Eye (tissue), 1 donor: ENCODE measurements around the gene TMEM231.
"Not testable (repeated sequence)": the region's sequence is repeated elsewhere in the genome, so short reads cannot be mapped to it uniquely, and the experiment has no call there.

Experiments used
- DNase-seq: peaks from one replicate; pipeline ENCODE4 v3.0.0-alpha.2; 2015

Gene TMEM231

DNA sequence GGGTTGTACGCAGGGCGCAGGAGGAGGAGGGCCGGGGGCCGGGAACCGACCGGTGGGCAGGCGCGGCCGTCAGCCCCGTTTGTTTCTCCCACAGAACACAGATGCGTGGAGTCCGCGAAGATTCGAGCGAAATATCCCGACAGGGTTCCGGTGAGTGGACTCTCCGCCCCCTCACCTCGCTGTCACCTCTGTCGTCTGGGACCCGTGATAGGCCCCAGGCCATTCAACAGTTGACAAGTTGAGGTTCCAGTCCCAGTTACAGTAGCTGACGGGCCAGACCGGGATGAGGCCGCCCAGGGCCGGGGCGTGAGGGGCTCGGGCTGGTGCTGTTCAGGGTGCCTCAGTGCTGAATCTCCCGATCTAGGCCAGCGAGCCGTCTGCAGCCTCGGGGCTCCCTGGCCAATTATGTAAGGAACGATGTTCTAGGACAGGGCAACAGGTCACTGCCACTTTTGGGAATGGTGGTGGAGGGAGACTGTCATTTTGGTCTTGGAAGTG lies 10.8 kb upstream of the TMEM231 start:
- DNase-seq: no peak

DNA sequence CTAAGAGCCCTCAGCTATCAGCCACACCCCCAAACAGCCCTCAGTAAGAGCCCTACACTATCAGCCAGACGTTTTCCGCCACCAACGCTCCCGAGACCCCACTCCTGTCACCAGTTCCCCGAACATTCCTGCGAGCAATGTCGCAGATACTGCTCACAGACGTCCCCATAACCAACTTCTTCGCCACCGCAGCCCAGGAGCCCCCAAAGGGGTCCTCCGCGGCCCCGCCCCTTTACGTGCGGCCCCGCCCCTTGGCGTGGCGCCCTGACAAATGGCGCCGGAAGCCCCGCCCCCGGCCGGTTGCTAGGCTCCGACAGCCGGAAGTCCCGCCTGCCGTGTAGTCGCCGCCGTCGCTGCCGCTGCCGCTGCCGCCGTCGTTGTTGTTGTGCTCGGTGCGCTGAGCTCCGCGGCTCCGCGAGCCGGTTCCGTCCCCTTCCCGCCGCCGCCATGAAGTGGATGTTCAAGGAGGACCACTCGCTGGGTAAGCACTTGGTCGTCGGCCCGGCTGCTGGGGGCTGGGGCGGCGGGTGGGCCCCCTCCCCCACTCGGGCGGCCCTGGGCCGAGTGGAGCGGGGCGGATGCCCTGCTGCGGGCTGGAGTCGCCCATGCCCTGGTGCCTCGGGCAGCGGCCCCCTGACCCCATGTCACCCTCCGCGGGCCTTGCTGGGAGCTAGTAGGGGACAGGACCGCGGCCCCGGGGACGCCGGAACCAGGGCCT lies 10.1 kb upstream of the TMEM231 start, which contains the start of gene GABARAPL2:
Gene GABARAPL2 (plus strand): TSS at position 340 of the 718 bp plus-strand sequence. CDS start 108 bp downstream, at position 448.
- peak; percentile 97 for DNase-seq

DNA sequence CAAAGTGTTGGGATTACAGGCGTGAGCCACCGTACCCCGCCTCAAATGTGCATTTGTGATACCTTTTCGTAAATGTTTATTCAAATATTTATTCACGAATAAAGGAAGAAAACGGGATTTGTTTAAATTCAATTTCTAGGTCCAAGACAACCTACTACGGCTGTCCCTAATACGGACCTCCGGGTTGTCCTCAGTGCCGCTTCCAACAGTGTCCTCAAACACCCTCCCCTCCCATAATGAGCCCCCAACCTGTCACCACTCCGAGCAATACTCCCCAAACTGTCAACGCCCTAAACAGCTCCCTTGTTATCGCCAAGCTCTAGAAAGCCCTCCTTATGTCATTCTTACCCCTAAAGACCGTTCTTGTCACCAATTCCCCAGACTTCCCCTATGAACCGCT lies 9.6 kb upstream of the TMEM231 start:
- no peak for DNase-seq

DNA sequence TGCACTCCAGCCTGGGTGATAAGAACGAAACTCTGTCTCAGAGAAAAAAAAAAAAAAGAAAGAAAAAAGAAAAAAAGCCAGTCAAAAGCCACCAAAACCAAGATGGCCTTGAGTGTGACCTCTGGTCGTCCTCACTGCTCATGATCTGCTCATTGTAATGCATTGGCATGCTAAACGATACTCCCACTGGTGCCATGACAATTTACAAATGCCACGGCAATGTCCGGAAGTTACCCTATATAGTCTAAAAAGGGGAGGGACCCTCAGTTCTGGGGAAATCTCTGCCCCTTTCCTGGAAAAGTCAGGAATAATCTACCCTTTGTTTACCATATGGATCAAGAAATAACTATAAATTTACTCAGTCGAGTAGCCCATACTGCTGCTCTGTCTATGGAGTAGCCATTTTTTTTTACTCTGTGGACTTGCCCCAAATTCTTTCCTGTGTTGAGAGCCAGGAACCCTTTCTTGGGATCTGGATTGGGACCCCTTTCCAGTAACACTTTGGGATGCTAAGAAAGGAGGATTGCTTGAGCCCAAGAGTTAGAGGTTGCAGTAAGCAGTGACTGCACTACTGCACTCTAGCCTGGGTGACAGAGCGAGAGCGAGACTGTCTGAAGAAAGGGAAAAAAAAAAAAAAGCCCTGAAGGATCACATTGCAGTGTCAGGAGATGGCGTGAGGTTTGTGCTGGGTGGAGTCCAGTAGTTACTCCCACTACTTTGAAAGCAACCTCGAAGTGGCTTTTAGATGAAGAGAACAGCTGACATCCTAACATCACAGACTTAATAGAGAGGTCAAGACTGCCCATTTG lies 3.7 kb upstream of the TMEM231 start:
- no peak for DNase-seq

DNA sequence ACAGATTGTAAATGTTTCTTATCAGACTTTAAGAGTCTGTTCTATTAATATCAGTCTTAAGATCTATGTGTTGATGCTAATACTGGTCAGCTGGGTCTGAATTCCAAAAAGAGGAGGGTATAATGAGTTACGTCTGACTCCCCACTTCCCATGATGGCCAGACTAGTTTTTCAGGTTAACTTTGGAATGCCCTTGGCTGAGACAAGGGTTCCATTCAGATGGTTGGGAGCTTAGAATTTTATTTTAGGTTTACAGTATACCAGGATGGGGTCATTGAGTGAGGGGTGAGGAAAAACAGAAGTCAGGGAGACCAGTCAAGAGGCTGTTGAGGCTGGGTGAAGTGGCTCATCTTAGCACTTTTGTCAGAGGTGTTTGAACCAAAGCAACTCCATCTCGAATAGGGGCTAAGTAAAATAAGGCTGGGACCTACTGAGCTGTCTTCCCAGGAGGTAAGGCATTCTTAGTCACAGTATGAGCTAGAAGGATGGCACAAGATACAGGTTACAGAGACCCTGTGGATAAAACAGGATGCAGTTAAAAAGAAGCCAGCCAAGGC lies 2.9 kb upstream of the TMEM231 start:
- DNase-seq: no peak

DNA sequence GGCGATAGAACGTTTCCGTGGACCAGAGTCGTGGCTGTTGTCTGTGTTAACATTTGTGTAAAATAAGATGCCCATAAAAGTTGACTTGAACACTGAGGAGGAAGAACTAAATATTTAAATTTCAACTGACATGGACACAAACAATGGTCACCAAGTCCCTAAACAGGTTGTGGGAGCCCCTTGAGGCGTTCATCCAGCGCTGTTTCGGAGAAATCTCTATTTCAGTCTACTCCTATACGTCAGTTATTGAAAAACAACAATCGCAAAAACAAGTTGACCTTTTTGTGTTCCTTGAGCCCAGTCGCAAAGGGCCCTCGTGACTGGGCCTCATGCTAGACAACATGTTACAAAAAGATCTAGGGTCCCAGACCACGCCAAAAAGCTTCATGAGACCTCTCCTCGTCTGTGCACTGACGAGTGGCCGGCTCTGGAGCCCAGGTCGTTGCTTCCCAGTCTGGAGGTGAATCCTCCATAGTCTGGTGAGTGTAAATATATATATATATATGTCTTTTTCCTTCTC lies 439 bp upstream of the TMEM231 start:
- no peak for DNase-seq

DNA sequence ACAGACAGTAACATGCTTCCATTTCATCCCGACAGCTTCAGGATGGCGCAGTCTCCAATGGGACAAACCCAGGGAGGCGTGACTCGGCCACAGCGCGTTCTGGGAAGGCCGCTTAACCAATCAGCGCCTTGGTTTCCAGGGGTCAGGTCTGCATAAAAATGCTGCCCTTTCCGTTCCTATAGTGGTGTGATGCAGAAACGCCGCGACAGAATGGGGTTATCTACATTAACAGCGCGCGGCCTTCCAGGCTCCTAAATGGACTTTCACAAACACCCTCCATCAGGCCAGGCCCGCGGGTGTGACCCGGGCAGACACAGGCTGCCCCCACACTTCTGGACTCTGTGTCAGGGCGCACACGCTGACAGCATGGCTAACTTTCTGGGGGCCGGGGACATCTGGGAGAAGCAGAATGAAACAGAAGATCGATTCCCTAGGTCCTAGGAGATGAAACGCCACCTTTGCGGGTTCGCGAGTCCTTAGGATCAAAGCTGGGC lies 792 bp downstream of the TMEM231 start:
- DNase-seq: peak; percentile 95

DNA sequence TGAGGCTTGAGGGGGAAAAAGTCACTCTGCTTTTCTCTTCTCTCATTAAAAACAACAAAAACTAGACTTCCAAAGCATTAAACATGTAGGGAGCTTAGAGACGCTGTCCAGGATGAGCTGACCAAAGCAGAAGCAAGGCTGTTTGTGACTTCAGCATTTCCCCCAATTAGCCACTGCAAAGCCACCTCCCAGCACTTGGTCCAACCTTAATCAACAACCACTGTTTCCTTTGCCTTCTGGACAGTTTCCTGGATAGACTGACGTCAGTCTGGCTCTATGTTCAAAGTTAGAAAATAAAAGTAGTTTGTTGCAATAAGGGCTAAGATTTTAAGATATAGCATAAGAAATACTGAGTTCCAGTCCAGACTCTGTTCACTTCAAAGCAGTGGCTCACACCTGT lies 3.1 kb downstream of the TMEM231 start:
- no peak for DNase-seq

DNA sequence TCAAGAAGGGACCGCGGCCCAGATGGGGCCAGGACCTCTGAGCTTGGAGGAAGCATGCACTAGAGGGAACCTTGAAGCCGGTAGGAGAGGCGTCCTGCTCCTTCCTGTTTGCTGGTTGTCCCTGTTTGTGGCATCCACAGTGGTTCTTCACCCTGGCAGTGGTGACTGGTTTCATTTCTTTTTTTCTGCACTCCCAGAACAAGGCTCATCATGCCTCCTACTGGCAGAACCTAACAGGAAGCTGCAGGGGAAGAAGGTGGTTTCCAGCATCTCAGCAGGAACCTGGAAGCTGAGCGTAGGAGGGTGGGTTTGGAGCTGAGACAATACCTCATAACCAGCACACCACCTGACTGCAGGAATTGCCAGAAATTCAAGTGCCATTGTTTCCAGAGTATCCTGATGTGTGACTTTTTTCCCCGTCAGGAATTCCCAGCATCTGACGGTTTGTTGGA lies 5.8 kb downstream of the TMEM231 start:
- DNase-seq: peak; percentile 13

DNA sequence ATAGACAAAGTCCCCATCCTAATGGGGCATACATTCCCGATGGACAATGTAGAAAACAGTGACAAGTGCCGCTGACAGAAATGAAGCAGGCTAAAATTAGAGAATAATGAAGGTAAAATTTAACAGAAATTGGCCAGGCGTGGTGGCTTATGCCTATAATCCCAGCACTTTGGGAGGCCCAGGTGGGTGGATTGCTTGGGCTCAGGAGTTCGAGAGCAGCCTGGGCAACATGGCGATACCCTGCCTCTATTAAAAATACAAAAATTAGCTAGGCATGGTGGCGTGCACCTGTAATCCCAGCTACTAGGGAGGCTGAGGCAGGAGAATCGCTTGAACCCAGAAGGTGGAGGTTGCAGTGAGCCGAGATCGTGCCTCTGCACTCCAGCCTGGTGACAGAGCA lies 7.6 kb downstream of the TMEM231 start:
- not testable (repeated sequence) for DNase-seq

DNA sequence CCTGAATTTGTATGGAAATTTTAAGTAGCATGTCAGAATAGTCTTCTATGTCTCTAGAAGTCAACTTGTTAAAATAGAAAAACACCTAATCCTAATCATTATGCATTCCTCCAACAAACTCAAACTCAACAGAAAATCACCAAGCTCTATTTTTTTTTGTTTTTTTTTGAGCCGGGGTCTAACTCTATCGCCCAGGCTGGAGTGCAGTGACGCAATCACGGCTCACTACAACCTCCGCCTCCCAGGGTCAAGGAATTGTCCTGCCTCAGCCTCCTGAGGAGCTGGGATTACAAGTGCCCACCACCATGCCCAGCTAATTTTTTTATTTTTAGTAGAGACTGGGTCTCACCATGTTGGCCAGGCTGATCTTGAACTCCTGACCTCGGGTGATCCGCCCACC lies 9.8 kb downstream of the TMEM231 start:
- DNase-seq: no peak

DNA sequence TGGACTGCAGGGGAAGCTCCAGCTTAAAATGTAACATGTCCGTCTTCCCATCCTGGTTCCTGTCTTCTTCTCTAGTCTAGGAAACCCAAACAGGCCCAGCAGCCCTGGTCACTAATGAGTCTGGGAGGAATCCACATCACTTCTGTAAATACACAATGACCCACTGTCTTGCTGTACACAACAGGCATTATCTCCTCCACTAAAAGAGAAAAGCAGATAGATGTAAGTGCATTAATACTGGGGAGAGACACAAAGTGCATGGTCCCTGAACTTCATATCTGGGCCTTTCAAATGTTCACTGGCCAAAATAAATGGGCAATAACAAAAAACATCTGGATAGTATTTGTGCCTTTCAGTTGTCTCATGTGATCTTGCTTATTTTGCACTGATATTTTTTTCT lies 10.2 kb downstream of the TMEM231 start:
- not testable (repeated sequence) for DNase-seq

DNA sequence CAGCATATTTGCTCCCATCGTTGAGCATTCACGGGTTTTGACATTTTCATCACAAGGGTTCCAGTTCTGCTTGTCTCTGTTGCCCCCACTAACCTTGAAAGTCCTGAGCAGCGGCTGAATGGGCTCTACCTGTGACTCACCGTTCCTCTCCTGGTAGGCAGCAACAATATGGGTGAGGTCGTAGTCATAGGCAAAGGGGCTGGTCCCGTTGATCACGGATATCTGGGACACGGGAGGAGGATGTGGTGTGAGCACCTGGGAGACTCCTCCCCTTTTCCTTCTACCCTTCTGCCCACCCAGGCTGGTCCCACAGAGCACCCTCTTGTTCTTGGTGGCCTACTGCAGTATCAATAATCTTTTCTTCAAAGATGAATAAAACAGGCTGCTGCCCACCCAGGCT lies 13.6 kb downstream of the TMEM231 start:
- DNase-seq: not testable (repeated sequence)

DNA sequence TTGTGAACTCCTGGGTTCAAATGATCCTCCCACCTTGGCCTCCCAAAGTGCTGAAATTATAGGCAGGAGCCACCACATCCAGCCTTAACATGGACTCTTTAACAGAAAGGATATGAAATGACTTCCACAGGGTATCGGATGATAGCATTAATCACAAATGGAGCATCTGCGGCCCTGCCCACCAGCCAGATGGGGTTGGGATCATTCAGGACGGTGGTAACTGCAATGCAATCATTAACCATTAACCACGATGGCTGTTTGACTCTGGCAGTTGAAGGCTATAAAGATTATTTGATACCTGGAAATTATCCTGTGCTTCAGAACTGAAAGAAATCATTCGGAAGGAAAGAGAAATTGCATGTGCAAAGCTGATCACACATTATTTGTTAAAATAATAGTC lies 14.8 kb downstream of the TMEM231 start:
- no peak for DNase-seq

DNA sequence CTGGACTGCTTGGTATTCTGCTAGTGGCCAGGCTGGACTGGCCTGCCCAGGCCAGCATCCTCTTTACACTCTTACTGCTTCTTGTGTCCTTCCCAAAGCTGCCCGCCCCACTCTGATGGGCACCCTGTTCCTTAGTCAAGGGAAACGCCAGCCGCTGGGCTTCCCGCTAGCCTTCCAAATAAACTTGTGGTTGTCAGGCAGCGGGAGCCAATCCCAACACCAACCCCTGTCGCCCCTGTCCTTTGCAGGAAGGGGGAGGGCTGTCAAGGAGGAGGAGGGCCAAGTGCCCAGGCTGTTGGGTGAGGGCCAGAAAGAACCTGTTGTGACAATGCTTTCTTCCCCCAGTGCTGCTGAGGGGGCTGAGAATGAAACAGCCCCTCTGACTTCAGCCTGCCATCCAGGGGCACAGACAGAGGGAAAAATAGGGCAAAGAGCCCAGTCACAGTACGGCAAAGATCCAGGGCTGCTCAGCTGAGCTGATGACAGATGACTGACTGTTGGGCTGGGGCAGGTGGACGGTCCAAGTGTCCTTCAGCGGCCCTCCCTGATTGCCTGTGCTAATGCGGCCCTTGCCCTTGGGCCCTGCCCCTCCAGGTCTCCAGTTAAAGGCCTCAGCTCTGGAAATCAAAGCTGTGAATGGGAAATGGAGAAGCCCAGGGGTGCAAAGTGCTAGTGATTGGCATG lies 17.0 kb downstream of the TMEM231 start:
- DNase-seq: not testable (repeated sequence)

DNA sequence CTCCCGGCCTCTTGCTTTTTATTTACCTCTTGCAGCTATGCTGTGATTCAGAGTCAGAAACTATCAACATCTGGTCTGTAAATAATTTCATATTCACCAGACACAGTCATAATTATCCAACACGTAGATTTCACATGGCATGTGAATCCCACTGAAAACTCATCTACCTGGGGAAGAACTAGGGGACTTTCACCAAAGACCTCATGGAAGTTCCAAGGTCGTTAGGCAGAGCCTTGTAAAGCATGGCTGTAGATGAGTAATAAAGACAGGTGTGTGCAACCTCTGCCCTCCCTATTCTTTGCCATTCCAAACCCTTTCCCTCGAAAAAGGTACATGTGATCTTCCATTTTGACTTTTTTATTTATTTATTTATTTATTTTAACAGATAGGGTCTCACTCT lies 18.3 kb downstream of the TMEM231 start:
- DNase-seq: no peak

DNA sequence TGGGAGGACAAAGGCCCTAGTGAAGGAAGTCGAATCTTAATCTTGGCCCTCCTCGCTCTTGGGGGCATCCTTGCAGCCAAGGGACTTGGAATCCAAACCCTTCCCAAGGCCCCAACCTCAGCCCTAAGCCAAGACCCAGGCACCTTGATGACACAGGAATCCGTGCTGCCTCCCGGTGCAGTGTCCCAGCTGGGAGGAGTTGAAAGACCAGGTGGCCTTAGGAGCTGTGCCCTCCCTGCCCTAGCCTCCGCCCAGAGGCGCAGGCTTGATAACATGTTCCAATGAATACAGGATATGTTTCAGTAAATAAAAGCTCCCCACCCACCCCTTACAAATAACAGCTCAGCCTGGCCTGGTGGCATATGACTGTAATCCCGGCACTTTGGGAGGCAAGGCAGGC lies 20.2 kb downstream of the TMEM231 start, which contains the start of gene CHST5:
Gene CHST5 (minus strand): TSS at position 208 of the 400 bp plus-strand sequence. CDS start 5,724 bp downstream, outside the sequence.
- no peak for DNase-seq

DNA sequence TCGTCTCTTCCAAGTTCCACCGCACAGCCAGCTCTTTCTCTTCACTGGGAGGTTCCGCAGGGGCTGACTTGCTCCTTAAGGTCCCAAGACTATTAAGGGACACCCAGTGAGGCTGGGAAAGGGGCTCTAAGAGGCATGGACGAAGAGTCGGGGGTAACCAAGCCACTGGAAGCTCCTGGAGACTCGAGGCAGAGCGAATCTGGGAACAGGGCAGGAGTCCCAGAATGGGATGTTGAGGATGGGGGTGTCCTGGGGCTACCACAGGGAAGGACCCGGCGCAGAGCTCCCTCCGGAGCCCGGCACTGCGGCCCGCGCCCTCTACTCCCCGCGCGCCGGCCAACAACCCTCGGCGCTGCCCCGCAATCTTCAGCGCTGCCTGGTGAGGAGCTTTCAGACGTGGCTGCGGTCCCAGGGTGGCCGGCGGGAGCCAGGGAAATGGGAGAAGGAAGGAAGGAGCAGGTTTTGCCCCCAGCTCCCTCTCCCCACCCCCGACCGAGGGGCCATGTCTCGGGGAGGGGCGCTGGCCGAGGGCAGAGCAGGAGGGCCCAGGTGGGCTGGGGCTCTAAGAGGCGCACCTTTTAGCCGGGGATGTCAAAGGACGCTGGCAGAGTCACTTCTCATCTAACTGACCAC lies 20.7 kb downstream of the TMEM231 start:
- no peak for DNase-seq

DNA sequence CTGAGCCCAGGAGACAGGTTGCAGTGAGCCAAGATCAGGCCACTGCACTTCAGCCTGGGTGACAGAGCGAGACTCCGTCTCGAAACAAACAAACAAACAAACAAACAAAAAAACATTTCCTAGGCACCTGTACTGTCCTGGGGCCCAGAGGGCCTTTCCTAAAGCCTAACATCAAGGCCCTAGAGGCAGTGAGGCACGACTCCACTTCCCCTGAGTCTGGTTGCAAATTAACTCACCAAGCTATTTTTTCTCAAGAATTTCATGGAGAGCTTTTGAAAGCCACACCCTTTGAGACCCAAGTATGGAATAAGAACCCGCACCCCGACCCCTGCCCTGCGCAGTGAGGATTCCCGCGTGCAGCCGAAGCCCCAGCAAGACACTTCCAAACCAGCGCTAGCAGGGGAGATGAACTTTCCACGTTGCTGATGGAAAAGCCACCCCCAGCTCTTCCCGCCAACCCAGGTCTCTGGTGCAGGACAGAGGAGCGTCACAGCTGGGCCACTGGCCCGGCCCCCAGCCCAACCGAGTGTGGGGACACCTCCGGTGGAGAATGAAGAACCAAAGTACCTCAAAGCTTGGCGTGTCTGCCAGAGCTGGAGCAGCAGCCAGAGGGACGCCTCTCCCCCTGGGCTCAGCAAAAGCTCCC lies 21.4 kb downstream of the TMEM231 start:
- no peak for DNase-seq

DNA sequence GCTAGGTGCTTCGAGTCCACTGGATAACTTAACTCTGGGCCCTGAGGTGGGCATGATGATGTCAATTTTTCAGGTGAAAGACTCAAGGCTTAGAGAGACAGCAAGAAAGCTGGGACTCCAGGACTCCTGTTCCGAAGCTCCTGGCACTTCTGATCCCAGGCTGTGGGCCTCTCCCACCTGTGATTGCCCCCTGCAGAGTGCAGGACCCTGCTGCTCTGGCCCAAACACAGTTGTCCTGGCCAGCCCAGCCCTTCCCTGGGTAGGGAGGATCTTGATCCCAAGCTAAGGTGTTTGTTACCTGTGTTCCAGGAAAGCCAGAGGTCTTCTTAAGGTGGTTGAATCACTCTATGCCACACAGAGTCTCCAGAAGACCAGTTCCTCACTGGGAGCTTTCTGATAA lies 23.3 kb downstream of the TMEM231 start:
- DNase-seq: no peak

DNA sequence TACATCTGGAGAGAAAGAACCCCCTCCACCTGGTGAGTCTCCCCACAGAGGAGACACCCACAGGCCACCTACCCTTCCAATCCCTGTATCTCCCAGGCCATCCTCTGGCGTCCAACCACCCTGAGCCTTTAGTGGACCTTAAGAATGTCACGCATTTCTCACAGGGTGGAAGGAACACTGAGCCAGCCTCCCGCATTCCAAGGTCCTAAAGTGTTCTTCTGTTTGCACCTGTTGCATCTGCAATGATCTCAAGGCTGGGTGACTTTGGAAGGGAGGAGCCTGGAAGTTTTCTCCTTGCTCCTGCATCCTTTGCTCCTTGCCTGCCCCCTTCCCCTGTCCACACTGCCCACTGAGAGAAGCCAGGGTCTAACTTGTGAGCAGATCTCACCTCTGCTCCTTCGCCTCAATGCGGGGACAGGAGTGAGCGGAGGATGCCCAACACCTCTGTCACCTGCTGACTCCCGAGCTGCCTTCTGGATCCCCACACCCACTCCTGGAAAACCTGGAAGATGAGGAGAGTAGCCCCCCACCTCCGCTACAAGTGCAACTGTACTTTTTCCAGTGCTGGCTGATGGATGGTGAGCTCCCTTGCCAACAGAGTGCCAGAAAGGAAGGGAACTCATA lies 23.8 kb downstream of the TMEM231 start:
- no peak for DNase-seq
